ENCODE measurements around the gene PLA2G4C. TPM values are rescaled to one million over a fixed set of nuclear protein-coding genes. Genes with fewer than 3 reads are reported as not detected.
"Not testable (repeated sequence)": the region's sequence is repeated elsewhere in the genome, so short reads cannot be mapped to it uniquely, and the experiment has no call there.

Gene PLA2G4C
- total RNA-seq, 6 donors from 2014 or later, result 7.3 to 39.8 (median 14.2) TPM

DNA sequence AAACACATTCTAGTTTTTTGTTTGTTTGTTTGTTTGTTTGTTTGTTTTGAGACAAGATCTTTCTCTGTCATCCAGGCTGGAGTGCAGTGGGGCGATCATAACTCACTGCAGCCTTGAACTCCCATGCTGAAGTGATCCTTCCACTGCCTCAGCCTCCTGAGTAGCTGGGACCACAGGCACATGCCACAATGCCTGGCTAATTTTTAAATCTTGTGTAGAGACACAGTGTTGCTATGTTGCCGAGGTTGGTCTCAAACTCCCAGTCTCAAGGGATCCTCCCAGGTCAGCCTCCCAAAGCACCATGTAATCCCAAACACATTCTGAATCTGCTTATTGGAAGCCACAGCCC is 15.8 kb downstream of the PLA2G4C start:
- no peaks in the 10 kb centered on the region for H3K9me3 ChIP-seq
- DNase-seq (no peak), ATAC-seq (ENCODE audit: low FRiP score in 2 of 2) (no peak)
- no peak for TF ChIP-seq POLR2A (IDR thresholded peaks at IDR 0.05)
- TF ChIP-seq POLR2AphosphoS5 (IDR thresholded peaks at IDR 0.05), result no peak
- no peak for TF ChIP-seq EP300 (IDR thresholded peaks at IDR 0.05)
- TF ChIP-seq, protein P1, sequence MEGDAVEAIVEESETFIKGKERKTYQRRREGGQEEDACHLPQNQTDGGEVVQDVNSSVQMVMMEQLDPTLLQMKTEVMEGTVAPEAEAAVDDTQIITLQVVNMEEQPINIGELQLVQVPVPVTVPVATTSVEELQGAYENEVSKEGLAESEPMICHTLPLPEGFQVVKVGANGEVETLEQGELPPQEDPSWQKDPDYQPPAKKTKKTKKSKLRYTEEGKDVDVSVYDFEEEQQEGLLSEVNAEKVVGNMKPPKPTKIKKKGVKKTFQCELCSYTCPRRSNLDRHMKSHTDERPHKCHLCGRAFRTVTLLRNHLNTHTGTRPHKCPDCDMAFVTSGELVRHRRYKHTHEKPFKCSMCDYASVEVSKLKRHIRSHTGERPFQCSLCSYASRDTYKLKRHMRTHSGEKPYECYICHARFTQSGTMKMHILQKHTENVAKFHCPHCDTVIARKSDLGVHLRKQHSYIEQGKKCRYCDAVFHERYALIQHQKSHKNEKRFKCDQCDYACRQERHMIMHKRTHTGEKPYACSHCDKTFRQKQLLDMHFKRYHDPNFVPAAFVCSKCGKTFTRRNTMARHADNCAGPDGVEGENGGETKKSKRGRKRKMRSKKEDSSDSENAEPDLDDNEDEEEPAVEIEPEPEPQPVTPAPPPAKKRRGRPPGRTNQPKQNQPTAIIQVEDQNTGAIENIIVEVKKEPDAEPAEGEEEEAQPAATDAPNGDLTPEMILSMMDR (IDR thresholded peaks at IDR 0.05), result no peak
- H3K27me3 ChIP-seq, result no peaks in the 10 kb centered on the region
- peaks cover 0 to 55% (median 15%) of the 10 kb centered on the region in 4 donors for H3K36me3 ChIP-seq
- 88 to 94% methylated on average over 2 of the region's 2 CpGs for WGBS, 2 donors
- H3K27ac ChIP-seq, result no peak overlapping the region
- H3K4me3 ChIP-seq, result no peak overlapping the region
- no peaks in the 10 kb centered on the region for H3K4me1 ChIP-seq

DNA sequence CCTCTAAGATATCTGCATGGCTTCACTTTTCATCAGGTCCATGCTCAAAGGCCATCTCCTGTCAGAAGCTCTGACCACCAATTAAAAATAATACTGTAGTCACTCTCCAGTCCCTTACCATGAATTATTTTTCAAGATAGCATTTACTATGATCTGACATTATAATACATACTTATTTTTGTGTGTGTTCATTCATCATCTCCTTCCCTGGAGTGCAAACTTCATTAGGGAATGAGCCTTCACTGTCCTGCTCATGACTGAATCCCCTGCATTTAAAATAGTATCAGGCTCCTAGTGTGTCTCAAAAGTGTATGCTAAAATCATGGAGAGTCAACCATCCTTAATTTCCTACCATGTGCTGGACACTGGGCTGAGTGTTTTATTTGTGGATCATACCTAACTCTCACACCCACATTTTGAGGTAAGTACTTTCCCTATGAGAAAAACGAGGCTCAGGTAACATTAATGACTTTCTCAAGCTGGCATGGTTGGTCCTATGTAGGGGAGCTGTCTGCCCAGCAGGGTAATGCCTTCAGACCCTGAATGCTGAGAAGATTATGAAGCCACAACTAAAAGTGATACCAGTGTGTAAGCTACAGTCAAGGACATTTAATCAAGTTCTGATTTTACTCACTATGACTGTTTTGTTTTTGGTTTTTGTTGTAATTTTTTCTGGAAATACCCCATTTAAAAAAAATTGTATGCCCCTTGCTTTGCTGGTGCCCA is 16.3 kb downstream of the PLA2G4C start:
- no peaks in the 10 kb centered on the region for H3K4me1 ChIP-seq
- H3K9me3 ChIP-seq, result no peaks in the 10 kb centered on the region
- no peak overlapping the region for H3K27ac ChIP-seq
- 20 to 48% methylated on average over 1 of the region's 1 CpG for WGBS, 2 donors
- no peak for ATAC-seq (ENCODE audit: low FRiP score in 2 of 2)
- no peak overlapping the region for H3K4me3 ChIP-seq
- H3K27me3 ChIP-seq, result no peaks in the 10 kb centered on the region
- DNase-seq, result no peak
- TF ChIP-seq POLR2A (IDR thresholded peaks at IDR 0.05), result no peak
- no peak for TF ChIP-seq EP300 (IDR thresholded peaks at IDR 0.05)
- peaks cover 0 to 49% (median 13%) of the 10 kb centered on the region in 4 donors for H3K36me3 ChIP-seq

DNA sequence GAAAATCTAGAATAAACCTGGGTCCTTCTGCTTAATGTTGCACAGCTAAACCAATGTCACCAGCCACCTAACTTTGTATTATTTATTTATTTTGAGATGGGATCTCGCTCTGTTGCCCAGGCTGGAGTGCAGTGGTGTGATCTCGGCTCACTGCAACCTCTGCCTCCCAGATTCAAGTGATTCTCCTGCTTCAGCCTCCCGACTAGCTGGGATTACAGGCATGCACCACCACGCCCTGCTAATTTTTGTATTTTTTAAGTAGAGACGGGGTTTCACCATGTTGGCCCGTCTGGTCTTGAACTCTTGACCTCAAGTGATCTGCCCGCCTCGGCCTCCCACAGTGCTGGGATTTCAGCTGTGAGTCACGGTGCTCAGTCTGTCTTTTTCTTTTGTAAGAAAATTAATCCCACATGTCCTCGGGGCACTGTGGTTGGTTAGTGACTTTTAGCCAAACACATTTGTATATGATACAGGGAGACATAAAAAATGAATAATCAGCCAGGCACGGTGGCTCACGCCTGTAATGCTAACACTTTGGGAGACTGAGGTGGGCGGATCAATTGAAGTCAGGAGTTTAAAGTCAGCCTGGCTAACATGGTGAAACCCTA is 19.4 kb downstream of the PLA2G4C start:
- not testable (repeated sequence) for H3K4me1 ChIP-seq, DNase-seq, H3K27ac ChIP-seq, H3K27me3 ChIP-seq, H3K9me3 ChIP-seq, H3K4me3 ChIP-seq
- 82 to 87% methylated on average over 13 of the region's 13 CpGs for WGBS, 2 donors
- peak in 1 of 2 donors; percentile 28 for ATAC-seq (ENCODE audit: low FRiP score in 2 of 2)
- peaks cover 0 to 32% (median 3%) of the 10 kb centered on the region in 4 donors for H3K36me3 ChIP-seq

DNA sequence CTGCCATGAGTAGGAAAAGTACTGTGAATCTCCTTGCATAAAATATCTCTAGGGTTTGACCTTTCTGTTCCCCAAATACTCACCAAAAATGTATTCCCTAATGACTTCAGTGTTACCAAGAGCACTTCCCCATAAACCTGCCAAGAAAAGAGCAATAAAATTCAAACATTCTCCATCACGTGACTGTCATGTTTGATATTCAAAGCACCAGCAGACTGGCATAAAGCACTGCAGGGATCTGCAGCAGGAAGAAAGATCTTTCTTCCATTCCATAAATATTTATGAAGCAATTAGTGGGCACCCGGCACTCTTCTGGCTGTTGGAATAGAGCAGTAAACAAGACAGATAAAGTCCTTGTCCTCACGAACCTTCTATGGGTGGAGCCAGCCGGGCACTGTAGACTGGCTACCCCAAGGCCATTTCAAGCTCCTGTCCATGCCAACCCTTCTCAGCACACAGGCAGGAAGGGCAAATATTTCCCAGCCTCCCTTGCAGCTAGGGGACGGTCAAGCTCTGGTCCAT is 20.3 kb downstream of the PLA2G4C start:
- Histone ChIP-seq H3K9me3 (no peaks in the 10 kb centered on the region), H3K4me3 (no peak overlapping the region), H3K27me3 (no peaks in the 10 kb centered on the region), H3K36me3 (peaks cover 0 to 23% (median 2%) of the 10 kb centered on the region in 4 donors), H3K4me1 (no peaks in the 10 kb centered on the region), H3K27ac (no peak overlapping the region)
- ATAC-seq (ENCODE audit: low FRiP score in 2 of 2), result no peak
- WGBS, 2 donors, result 41 to 66% methylated on average over 4 to 5 of the region's 5 CpGs
- no peak for DNase-seq
- TF ChIP-seq EP300 (IDR thresholded peaks at IDR 0.05) (no peak), POLR2A (IDR thresholded peaks at IDR 0.05) (no peak), POLR2AphosphoS5 (IDR thresholded peaks at IDR 0.05) (no peak)
- TF ChIP-seq, protein P1 (IDR thresholded peaks at IDR 0.05), result no peak

DNA sequence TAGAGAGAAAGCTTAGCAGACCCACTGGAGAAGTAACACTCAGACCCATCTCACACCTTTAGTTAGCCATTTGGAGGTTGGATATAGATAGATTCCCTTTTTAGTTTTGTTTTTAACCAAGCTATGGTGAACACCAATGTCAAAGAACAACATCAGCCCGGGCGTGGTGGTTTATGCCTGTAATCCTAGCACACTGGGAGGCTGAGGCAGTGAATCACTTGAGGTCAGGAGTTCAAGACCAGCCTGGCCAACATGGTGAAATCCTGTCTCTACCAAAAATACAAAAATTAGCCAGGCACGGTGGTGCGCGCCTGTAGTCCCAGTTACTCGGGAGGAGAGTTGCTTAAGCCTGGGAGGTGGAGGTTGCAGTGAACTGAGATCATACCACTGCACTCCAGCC is 21.6 kb downstream of the PLA2G4C start:
- not testable (repeated sequence) for H3K27me3 ChIP-seq; H3K27ac ChIP-seq; H3K9me3 ChIP-seq; H3K4me1 ChIP-seq; H3K4me3 ChIP-seq; DNase-seq; ATAC-seq (ENCODE audit: low FRiP score in 2 of 2)
- peaks cover 0 to 11% (median 0%) of the 10 kb centered on the region in 4 donors for H3K36me3 ChIP-seq
- WGBS, 2 donors, result 93 to 96% methylated on average over 6 of the region's 6 CpGs

DNA sequence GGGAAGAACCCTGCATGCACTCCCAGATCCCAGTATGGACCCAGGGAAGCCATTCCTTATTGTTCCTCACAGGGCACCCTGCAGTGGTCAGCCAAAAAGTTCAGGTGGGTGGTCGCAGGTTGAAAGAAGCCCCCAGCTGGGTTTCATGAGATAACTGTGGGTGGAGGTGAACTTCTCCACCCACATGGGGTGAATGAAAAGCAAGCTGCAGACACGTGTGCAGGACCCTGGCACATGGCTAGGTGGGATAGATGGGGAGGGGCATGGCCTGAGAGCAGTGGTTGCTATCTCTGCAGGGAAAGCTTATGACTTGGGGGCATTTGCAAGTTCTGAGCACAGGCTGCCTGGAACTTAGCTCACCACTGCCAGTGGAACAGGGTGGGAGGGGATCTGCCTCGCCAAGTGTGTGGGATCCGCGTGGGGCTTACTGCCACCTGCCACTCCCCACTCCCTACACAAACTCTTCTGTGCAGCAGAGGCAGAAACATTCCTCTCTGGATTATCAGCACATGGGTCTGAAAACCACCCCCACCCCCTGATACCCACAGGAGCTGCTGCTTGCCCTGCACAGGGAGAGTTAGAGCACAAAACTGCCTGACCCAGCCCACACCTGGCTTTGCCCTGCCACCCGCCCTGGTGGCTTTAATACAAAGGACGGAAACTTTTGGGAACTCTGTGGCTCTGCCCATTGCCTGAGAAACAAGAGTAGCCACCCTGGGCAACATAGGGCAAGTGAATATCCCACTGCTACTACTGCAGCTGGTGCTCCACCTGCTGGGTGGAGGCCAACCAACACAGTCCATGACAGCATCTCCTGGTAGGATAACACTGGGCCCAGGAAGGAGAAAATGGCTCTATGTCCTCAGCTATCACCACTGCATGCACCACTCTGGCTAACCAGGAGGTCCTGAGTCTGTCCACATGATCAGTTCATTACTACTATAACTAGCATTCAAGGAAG is 24.4 kb downstream of the PLA2G4C start:
- Histone ChIP-seq H3K4me1 (peaks cover 0 to 4% (median 0%) of the 10 kb centered on the region in 4 donors), H3K27me3 (no peaks in the 10 kb centered on the region), H3K9me3 (no peaks in the 10 kb centered on the region), H3K4me3 (no peak overlapping the region), H3K36me3 (no peaks in the 10 kb centered on the region), H3K27ac (no peak overlapping the region)
- no peak for ATAC-seq (ENCODE audit: low FRiP score in 2 of 2)
- TF ChIP-seq EP300 (IDR thresholded peaks at IDR 0.05), result no peak
- WGBS, 2 donors, result 87 to 93% methylated on average over 4 to 7 of the region's 7 CpGs
- DNase-seq, result no peak

Measured in upper lobe of left lung (tissue), 6 donors.